ENCODE results near the gene AIFM3. TPM values are rescaled to one million over a fixed set of nuclear protein-coding genes. Genes with fewer than 3 reads are reported as not detected.

Gene AIFM3
- total and polyA plus RNA-seq, 2 of the 13 experiments (the other 11 are each of a cell fraction or from before 2014, with no cell fraction given): 9.0 to 15.3 TPM

DNA sequence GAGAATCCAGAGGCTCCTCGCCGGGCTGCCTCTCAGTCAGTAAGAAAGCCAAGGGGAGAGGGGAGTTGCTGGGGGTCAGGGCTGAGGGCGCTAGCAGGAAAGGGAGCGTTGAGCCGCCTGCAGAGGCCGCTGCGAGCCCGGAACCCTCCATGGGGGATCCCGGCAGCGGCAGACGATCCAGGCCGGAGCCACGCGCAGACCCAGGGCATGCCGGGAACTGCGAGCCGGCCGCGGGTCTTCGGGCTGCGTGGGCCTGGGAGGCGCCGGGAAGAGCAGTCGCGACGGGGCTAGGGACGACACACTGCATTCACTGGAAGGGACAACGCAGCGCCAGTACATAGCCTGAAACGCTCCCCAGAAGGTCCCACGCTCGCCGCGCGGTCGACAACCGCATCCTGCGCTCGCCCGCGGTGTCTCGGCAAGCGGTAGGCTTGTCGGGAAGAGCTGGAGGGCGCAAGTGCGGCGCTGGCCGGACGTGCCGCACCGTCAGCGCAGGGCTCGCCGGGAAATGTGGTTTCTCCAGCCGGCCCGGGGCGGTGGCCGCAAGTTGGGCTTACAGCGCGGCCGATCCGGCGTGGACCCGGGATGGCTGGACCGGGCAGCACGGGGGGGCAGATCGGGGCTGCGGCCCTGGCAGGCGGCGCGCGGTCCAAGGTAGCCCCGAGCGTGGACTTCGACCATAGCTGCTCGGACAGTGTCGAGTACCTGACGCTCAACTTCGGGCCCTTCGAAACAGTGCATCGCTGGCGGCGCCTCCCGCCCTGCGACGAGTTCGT, 14.9 kb downstream of the AIFM3 start, which contains the start of gene LZTR1 (continued):
- TF ChIP-seq, protein P1, sequence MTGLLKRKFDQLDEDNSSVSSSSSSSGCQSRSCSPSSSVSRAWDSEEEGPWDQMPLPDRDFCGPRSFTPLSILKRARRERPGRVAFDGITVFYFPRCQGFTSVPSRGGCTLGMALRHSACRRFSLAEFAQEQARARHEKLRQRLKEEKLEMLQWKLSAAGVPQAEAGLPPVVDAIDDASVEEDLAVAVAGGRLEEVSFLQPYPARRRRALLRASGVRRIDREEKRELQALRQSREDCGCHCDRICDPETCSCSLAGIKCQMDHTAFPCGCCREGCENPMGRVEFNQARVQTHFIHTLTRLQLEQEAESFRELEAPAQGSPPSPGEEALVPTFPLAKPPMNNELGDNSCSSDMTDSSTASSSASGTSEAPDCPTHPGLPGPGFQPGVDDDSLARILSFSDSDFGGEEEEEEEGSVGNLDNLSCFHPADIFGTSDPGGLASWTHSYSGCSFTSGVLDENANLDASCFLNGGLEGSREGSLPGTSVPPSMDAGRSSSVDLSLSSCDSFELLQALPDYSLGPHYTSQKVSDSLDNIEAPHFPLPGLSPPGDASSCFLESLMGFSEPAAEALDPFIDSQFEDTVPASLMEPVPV (CRISPR knock-in tag; IDR thresholded peaks at IDR 0.05): peak; percentile 97
- TF ChIP-seq CENPX (CRISPR knock-in tag; IDR thresholded peaks at IDR 0.05): no peak
- peak; percentile 87 for TF ChIP-seq MEIS1 (CRISPR knock-in tag; IDR thresholded peaks at IDR 0.05; ENCODE audit: borderline replicate concordance)
- TF ChIP-seq ZNF44 (CRISPR knock-in tag; IDR thresholded peaks at IDR 0.05): 0 out of 2 replicates have a peak, but pooled peaks have one; percentile 68
- TF ChIP-seq ZNF383 (CRISPR knock-in tag; IDR thresholded peaks at IDR 0.05; ENCODE audit: borderline replicate concordance): no peak
- TF ChIP-seq, protein P2, sequence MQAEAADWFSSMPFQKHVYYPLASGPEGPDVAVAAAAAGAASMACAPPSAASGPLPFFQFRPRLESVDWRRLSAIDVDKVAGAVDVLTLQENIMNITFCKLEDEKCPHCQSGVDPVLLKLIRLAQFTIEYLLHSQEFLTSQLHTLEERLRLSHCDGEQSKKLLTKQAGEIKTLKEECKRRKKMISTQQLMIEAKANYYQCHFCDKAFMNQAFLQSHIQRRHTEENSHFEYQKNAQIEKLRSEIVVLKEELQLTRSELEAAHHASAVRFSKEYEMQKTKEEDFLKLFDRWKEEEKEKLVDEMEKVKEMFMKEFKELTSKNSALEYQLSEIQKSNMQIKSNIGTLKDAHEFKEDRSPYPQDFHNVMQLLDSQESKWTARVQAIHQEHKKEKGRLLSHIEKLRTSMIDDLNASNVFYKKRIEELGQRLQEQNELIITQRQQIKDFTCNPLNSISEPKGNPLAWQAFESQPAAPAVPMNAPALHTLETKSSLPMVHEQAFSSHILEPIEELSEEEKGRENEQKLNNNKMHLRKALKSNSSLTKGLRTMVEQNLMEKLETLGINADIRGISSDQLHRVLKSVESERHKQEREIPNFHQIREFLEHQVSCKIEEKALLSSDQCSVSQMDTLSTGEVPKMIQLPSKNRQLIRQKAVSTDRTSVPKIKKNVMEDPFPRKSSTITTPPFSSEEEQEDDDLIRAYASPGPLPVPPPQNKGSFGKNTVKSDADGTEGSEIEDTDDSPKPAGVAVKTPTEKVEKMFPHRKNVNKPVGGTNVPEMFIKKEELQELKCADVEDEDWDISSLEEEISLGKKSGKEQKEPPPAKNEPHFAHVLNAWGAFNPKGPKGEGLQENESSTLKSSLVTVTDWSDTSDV (CRISPR knock-in tag; IDR thresholded peaks at IDR 0.05): peak; percentile 76; the same call in 1 of the 2 replicates
- TF ChIP-seq MEIS2 (CRISPR knock-in tag; IDR thresholded peaks at IDR 0.05): peak; percentile 87
- peak; percentile 89; the same call in 1 of the 2 replicates for TF ChIP-seq ZNF776 (CRISPR knock-in tag; IDR thresholded peaks at IDR 0.05)
- peak; percentile 11; the same call in 1 of the 2 replicates for TF ChIP-seq CEBPG (CRISPR knock-in tag; IDR thresholded peaks at IDR 0.05)
- peak; percentile 89; the same call in 1 of the 2 replicates for TF ChIP-seq ZNF343 (CRISPR knock-in tag; IDR thresholded peaks at IDR 0.05)
- TF ChIP-seq SKI (IDR thresholded peaks at IDR 0.05; ENCODE audit: partially characterized antibody): peak; percentile 46
- no peak for TF ChIP-seq LCORL (IDR thresholded peaks at IDR 0.05)
- TF ChIP-seq LCORL (CRISPR knock-in tag; IDR thresholded peaks at IDR 0.05): peak; percentile 85
- TF ChIP-seq TBX3 (IDR thresholded peaks at IDR 0.05; ENCODE audit: borderline replicate concordance): peak; percentile 40; the same call in 1 of the 2 replicates
- no peak for TF ChIP-seq JUNB (CRISPR knock-in tag; IDR thresholded peaks at IDR 0.05; ENCODE audit: borderline replicate concordance)
- TF ChIP-seq FOXP1 (IDR thresholded peaks at IDR 0.05): no peak
- TF ChIP-seq FOXP1 (CRISPR knock-in tag; IDR thresholded peaks at IDR 0.05): 0 out of 2 replicates have a peak, but pooled peaks have one; percentile 28
- TF ChIP-seq ZIK1 (CRISPR knock-in tag; IDR thresholded peaks at IDR 0.05; ENCODE audit: borderline replicate concordance, low read depth): peak; percentile 87; the same call in 1 of the 2 replicates
- TF ChIP-seq ZFY (CRISPR knock-in tag; IDR thresholded peaks at IDR 0.05): peak; percentile 99
- no peak for TF ChIP-seq NR2F2 (IDR thresholded peaks at IDR 0.05; ENCODE audit: borderline replicate concordance, low read depth)
- TF ChIP-seq, protein P3, sequence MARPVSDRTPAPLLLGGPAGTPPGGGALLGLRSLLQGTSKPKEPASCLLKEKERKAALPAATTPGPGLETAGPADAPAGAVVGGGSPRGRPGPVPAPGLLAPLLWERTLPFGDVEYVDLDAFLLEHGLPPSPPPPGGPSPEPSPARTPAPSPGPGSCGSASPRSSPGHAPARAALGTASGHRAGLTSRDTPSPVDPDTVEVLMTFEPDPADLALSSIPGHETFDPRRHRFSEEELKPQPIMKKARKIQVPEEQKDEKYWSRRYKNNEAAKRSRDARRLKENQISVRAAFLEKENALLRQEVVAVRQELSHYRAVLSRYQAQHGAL (CRISPR knock-in tag; IDR thresholded peaks at IDR 0.05; ENCODE audit: not compliant biosample characterization): peak; percentile 98
- TF ChIP-seq ZNF816 (CRISPR knock-in tag; IDR thresholded peaks at IDR 0.05; ENCODE audit: borderline replicate concordance): peak; percentile 62; the same call in 1 of the 2 replicates
- peak; percentile 91 for TF ChIP-seq SALL2 (CRISPR knock-in tag; IDR thresholded peaks at IDR 0.05)
- 0 out of 2 replicates have a peak, but pooled peaks have one; percentile 24 for TF ChIP-seq WIZ (CRISPR knock-in tag; IDR thresholded peaks at IDR 0.05)
- peak; percentile 96 for TF ChIP-seq ZNF143 (CRISPR knock-in tag; IDR thresholded peaks at IDR 0.05)
- TF ChIP-seq NPAS2 (CRISPR knock-in tag; IDR thresholded peaks at IDR 0.05; ENCODE audit: borderline replicate concordance): no peak
- TF ChIP-seq ZNF839 (CRISPR knock-in tag; IDR thresholded peaks at IDR 0.05; ENCODE audit: borderline replicate concordance): peak; percentile 52; the same call in 1 of the 2 replicates
